ENCODE measurements around the gene HIC2.
"Not testable (repeated sequence)": the region's sequence is repeated elsewhere in the genome, so short reads cannot be mapped to it uniquely, and the experiment has no call there.

Gene HIC2

GRCh38 chr22:21416375-21416774 is 796 bp upstream of the HIC2 start:
- H3K9me3 ChIP-seq, H3K36me3 ChIP-seq, H3K9ac ChIP-seq, H4K20me1 ChIP-seq, H3K27me3 ChIP-seq, H3K4me1 ChIP-seq: not testable (repeated sequence)
- H3K4me2 ChIP-seq: peak overlapping the region; percentile 70; the same call in 1 of the 2 replicates
- peak overlapping the region; percentile 46; the same call in 1 of the 2 replicates for H3K27ac ChIP-seq
- peak overlapping the region; percentile 45; the same call in 1 of the 2 replicates for H3K4me3 ChIP-seq

- H3K36me3 ChIP-seq, H3K27me3 ChIP-seq, H3K4me2 ChIP-seq, H3K4me1 ChIP-seq, H3K9me3 ChIP-seq, H3K27ac ChIP-seq, H4K20me1 ChIP-seq: not testable (repeated sequence)
- peak overlapping the region; percentile 65 for H3K4me3 ChIP-seq
- H3K9ac ChIP-seq: peak overlapping the region; percentile 77; the same call in 1 of the 2 replicates
Observed at GRCh38 chr22:21417853-21418252, 682 bp downstream of the HIC2 start.

DNA sequence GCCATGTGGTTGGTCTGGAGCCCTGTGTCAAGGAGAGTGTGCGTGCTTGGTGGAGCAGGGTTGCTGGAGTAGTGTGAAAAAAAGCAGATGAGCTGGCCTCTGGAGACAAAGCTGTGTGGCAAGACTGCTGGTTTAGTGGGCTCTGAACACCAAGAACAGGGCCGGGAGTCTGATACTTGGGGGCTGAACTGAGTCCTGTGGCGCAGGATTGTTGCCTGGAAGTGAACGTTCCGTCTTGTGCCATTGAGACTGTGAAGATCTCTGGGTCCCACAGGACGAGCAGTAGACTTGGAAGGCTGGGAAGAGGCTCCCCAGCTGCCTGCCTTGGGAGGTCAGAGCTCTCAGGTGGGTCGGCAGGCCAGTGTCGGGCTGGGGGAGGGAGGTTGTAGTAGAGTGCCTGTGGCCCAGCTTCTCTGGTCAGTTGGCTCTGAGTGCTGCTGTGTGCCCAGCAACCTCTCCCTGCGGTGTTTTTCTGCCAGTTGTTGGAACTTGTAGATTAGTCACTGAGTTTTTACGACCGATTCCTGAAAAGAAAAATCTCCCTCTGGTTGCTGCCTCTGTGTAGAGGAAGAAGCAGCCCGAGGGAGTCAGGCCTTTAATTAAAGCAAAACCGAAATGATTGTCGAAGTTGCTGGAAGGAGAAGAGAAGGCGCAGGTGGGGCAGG is 1.9 kb downstream of the HIC2 start:
- H3K27me3 ChIP-seq, H3K36me3 ChIP-seq, H3K4me3 ChIP-seq, H3K9me3 ChIP-seq, H3K4me1 ChIP-seq, H3K27ac ChIP-seq, H3K9ac ChIP-seq, H4K20me1 ChIP-seq: not testable (repeated sequence)
- peak overlapping the region; percentile 69 for H3K4me2 ChIP-seq

GRCh38 chr22:21420180-21420763 is 3.1 kb downstream of the HIC2 start:
- H3K27ac ChIP-seq, H3K36me3 ChIP-seq, H3K4me3 ChIP-seq, H3K4me1 ChIP-seq, H3K27me3 ChIP-seq, H3K9me3 ChIP-seq, H3K9ac ChIP-seq, H4K20me1 ChIP-seq: not testable (repeated sequence)
- peak overlapping the region; percentile 59; the same call in 1 of the 2 replicates for H3K4me2 ChIP-seq

GRCh38 chr22:21424084-21424709 is 7.0 kb downstream of the HIC2 start:
- not testable (repeated sequence) for H3K9ac ChIP-seq, H4K20me1 ChIP-seq, H3K27me3 ChIP-seq, H3K27ac ChIP-seq, H3K4me3 ChIP-seq, H3K36me3 ChIP-seq, H3K4me1 ChIP-seq, H3K4me2 ChIP-seq, H3K9me3 ChIP-seq

GRCh38 chr22:21434378-21435233 is 17.4 kb downstream of the HIC2 start:
- not testable (repeated sequence) for H3K27ac ChIP-seq, H3K4me3 ChIP-seq, H3K9ac ChIP-seq, H3K36me3 ChIP-seq, H3K4me2 ChIP-seq, H4K20me1 ChIP-seq, H3K9me3 ChIP-seq, H3K27me3 ChIP-seq, H3K4me1 ChIP-seq

- not testable (repeated sequence) for H3K9me3 ChIP-seq, H3K36me3 ChIP-seq, H3K9ac ChIP-seq, H3K4me1 ChIP-seq, H3K27ac ChIP-seq, H4K20me1 ChIP-seq, H3K27me3 ChIP-seq, H3K4me2 ChIP-seq, H3K4me3 ChIP-seq
Observed at GRCh38 chr22:21435998-21436810, 19.0 kb downstream of the HIC2 start.

DNA sequence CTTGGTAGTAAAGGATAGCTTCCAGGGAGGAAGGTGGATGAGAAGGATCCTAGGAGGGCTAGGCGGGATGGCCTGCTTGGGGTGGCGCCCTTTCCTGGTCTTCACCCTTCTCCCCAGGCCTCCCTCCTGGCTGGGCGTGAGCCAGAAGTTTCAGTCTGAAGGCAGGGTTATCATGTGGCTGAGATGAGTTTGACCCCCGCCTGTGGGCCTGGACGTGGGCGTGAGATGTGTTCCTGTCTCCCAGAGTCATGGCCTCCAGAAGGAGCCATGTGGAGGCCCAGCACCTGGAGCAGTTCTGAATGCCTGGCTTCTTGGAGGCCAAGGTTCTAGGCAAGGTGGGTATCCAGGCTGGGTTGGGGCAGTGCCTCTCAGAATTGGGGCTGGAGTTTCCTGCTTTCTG is 20.8 kb downstream of the HIC2 start:
- not testable (repeated sequence) for H3K4me2 ChIP-seq, H4K20me1 ChIP-seq

DNA sequence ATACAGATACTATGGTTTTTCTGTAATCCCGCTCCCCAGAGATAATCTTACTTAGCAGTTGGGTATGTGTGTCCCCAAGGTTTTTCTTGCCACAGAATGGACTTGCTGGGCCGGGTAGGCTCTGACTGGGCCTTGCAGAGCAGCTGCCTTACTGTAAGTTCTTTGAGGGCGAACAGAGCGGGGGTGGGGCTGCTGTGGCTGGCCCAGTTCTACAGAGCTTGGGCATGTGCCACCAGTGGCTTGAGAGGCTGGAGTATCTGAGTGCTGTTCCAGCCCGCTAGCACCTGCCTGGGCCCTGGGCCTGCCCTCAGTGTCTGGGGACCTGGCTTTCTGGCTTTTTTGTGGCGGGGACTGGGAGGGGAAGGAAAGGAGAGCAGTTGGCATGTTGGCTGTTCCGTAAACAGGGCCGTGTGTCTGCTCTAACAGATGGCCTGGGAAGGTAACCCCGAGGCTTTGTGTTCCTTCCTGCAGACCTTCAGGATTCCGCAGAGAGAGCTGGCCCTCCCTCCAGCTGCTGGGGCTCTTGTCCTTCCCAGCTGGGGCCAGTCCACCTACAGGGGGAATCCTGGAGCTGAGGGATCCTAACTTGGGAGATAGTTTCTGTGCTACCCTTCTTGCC is 23.0 kb downstream of the HIC2 start:
- not testable (repeated sequence) for H3K9ac ChIP-seq, H3K27ac ChIP-seq, H3K4me3 ChIP-seq, H3K4me2 ChIP-seq, H3K9me3 ChIP-seq, H3K27me3 ChIP-seq
- peaks cover 20% of the 10 kb centered on the region for H4K20me1 ChIP-seq
- peaks cover 23% of the 10 kb centered on the region for H3K36me3 ChIP-seq
- peaks cover 34% of the 10 kb centered on the region for H3K4me1 ChIP-seq

More for the DNA sequence above, 20.8 kb downstream of the HIC2 start:
- H3K9me3 ChIP-seq, H3K36me3 ChIP-seq, H3K27me3 ChIP-seq, H3K27ac ChIP-seq, H3K4me3 ChIP-seq, H3K9ac ChIP-seq: not testable (repeated sequence)
- peaks cover 13% of the 10 kb centered on the region for H3K4me1 ChIP-seq

DNA sequence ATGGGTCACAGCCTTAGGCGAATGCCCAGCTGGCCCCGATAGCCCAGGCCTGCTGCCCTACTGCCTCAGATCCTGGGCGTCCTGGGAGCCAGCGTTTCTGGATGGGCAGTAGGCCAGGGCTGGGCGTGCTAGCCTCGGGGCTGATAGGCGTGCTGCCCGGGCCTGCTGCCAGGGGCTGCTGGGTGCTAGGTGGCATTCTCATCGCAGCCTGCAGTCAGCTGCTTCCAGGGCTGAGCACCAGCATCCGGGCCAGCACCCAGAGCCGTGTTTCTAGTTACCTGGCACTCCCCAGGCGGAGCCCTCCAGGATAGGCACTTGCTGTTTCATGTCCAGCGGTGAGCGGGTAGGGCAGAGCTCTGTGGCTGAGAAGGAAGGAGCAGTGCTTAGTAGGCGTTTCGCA is 23.5 kb downstream of the HIC2 start:
- peaks cover 25% of the 10 kb centered on the region for H4K20me1 ChIP-seq
- not testable (repeated sequence) for H3K9me3 ChIP-seq, H3K4me3 ChIP-seq

GRCh38 chr22:21441170-21441569 is 24.0 kb downstream of the HIC2 start:
- H4K20me1 ChIP-seq: peaks cover 30% of the 10 kb centered on the region
- H3K4me1 ChIP-seq: peaks cover 44% of the 10 kb centered on the region
- H3K27me3 ChIP-seq, H3K9me3 ChIP-seq, H3K4me3 ChIP-seq, H3K27ac ChIP-seq, H3K9ac ChIP-seq: not testable (repeated sequence)
- H3K4me2 ChIP-seq: peak overlapping the region; percentile 39; the same call in 1 of the 2 replicates
- peaks cover 33% of the 10 kb centered on the region for H3K36me3 ChIP-seq

More for the DNA sequence above, 23.5 kb downstream of the HIC2 start:
- not testable (repeated sequence) for H3K27me3 ChIP-seq, H3K4me2 ChIP-seq, H3K27ac ChIP-seq, H3K9ac ChIP-seq
- Histone ChIP-seq H3K4me1 (peaks cover 39% of the 10 kb centered on the region), H3K36me3 (peaks cover 28% of the 10 kb centered on the region)

DNA sequence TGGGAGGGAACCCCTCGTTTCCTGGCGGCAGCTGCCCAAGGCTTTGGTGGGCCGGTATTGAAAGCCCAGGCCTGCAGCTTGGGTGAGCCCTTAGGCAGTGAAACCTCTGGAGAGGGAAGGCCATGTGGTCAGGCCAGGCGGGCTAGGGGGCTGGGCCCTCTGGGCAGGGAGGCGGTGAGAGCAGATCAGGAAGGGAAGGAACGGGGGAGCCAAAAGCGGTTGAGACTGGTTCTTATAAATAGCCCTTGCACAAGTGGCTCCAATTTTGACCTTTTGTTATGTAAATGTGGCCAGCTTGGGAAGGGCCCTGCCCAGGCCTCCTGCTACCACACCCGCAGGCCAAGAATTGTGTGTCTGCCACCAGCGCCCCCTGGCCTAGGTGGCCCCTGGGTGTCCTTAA is 25.0 kb downstream of the HIC2 start:
- peaks cover 42% of the 10 kb centered on the region for H3K36me3 ChIP-seq
- peaks cover 40% of the 10 kb centered on the region for H4K20me1 ChIP-seq
- H3K9me3 ChIP-seq: not testable (repeated sequence)

DNA sequence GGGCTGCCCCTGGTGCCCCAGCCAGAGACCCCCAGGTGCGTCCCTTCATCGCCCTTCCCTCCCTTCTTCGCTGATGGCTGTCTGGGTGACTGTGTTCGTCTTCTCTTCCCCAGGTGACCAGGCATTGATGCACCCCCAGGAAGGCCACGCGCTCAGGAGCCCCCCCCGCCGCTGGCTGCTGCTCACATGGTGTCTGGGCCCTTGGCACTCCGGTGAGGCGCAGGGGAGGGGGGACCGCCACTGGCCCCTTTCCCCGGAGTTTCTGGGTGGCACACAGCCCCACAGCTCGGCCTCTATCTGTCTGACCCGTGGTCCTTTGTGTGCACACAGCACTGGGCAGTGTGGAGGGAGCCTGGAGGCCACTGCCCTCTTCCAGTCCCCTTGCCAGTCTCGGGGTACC is 25.5 kb downstream of the HIC2 start:
- Histone ChIP-seq H3K27ac (peak overlapping the region; percentile 82), H3K4me1 (peaks cover 59% of the 10 kb centered on the region)

More for the DNA sequence above, 25.0 kb downstream of the HIC2 start:
- H3K27me3 ChIP-seq, H3K4me2 ChIP-seq, H3K27ac ChIP-seq, H3K9ac ChIP-seq, H3K4me3 ChIP-seq: not testable (repeated sequence)
- peaks cover 54% of the 10 kb centered on the region for H3K4me1 ChIP-seq

More for the DNA sequence above, 25.5 kb downstream of the HIC2 start:
- H3K9me3 ChIP-seq, H3K4me3 ChIP-seq, H3K27me3 ChIP-seq: not testable (repeated sequence)
- Histone ChIP-seq H3K4me2 (peak overlapping the region; percentile 89), H4K20me1 (peaks cover 45% of the 10 kb centered on the region), H3K36me3 (peaks cover 48% of the 10 kb centered on the region), H3K9ac (peak overlapping the region; percentile 61; the same call in 1 of the 2 replicates)

All from BLaER1 (cell line).